Fibroblast of villous mesenchyme (primary cell): Measurements from ENCODE around the gene CENPC. TPM values are rescaled to one million over a fixed set of nuclear protein-coding genes. Genes with fewer than 3 reads are reported as not detected.
A peak's percentile ranks its signal among the peaks of the same experiment; 100 is the strongest.
"Not testable (repeated sequence)": the region's sequence is repeated elsewhere in the genome, so short reads cannot be mapped to it uniquely, and the experiment has no call there.

ENCODE experiments used
- DNase-seq: peaks from one replicate; pipeline ENCODE4 v3.0.0-alpha.2; 2010; ENCODE audit warnings: low read depth
- H3K4me3 ChIP-seq: 2 replicates; pipeline ENCODE4 v1.5.1; 2011; ENCODE audit warnings: low read depth, mild to moderate bottlenecking, low read length
- total RNA-seq: library from RNA; depleted of rRNA; stranded (reverse); fragments of >200 nt; gene quantifications from 2 replicates; pipeline ENCODE4 v1.2.3, GENCODE V29; 2012
- TF ChIP-seq, protein P1 (sequence below): IDR thresholded peaks from 2 replicates; pipeline ENCODE4 v1.5.1; 2012; ENCODE audit warnings: low read depth, mild to moderate bottlenecking, low read length; ENCODE audit not compliant: insufficient read depth

CENPC gene
- total RNA-seq, 1 donor: 18.1 TPM

DNA sequence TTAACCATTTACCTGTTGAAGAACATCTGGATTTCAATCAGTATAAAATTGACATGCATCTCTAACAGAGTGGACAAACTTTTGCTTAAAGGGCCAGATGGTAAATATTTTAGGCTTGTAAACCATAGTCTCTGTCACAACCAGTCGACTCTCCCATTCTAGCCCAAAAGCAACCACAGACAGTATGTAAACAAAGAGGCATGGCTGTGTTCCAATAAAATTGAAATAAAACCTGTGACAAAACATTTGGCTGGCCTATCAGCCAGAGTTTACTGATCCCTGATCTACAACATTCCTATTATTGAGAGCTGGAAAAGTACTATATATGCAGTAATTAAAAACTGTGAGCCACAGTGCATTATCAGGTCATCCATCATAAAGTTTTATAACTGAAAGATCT is 3.2 kb downstream of the CENPC start:
- H3K4me3 ChIP-seq: no peak overlapping the region
- DNase-seq: peak; percentile 43
- TF ChIP-seq, protein P1, sequence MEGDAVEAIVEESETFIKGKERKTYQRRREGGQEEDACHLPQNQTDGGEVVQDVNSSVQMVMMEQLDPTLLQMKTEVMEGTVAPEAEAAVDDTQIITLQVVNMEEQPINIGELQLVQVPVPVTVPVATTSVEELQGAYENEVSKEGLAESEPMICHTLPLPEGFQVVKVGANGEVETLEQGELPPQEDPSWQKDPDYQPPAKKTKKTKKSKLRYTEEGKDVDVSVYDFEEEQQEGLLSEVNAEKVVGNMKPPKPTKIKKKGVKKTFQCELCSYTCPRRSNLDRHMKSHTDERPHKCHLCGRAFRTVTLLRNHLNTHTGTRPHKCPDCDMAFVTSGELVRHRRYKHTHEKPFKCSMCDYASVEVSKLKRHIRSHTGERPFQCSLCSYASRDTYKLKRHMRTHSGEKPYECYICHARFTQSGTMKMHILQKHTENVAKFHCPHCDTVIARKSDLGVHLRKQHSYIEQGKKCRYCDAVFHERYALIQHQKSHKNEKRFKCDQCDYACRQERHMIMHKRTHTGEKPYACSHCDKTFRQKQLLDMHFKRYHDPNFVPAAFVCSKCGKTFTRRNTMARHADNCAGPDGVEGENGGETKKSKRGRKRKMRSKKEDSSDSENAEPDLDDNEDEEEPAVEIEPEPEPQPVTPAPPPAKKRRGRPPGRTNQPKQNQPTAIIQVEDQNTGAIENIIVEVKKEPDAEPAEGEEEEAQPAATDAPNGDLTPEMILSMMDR: no peak

DNA sequence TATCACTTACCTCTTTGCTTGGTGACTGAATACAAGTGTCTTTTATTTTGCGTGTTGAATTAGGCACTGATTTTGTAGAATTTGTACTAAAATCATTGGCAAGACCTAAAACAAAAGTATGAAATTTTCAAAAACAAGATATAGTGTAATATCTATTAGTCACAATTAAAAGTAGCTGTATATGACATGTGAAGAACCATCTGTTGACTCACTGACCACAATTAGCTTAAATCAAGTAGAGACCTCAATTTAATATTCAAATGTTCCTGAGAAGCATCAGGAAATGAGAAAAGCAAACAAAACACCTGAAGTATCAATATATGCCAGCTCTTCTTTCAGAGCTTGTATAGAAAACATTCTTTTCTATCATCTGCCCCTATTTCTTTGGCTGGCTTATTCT is 5.5 kb downstream of the CENPC start:
- TF ChIP-seq, protein P1: no peak
- H3K4me3 ChIP-seq: no peak overlapping the region
- DNase-seq: no peak

DNA sequence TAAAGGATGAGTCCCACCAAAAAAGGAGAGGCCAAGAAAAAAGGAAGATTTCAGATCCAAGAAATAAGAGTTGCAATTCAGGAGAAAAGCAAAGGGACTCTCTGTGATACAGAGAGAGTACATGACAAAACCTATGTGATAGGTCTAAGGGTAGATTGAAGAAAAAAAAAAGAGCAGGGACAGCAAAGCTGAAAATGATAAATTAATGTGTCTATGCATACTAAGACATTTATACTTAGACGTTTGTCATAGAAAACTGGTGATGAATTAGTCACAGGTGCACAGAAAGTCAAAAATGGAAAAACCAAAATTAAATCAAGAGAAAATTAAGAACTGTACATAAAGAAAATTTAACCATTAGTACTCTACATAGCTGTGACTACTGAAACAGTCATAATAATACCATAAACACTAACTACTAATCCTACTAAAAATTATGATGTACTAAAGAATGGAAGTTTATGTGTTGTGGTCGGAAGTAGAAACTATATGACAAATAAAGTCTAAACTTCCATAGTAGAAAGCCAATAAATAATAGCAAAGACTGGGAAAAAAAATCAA is 9.9 kb downstream of the CENPC start:
- H3K4me3 ChIP-seq: no peak overlapping the region
- TF ChIP-seq, protein P1: no peak
- DNase-seq: no peak

DNA sequence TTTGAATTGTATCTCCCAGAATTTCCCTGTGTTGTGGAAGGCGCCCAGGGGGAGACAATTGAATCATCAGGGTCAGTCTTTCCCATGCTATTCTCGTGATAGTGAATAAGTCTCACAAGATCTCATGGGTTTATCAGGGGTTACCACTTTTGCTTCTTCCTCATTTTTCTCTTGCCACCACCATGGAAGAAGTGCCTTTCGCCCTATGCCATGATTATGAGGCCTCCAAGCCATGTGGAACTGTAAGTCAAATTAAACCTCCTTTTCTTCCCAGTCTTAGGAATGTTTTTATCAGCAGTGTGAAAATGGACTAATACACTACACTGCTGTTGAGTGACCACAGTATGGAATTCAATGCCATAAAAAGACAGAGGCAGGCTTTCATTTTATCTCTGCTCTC is 12.2 kb downstream of the CENPC start:
- no peak overlapping the region for H3K4me3 ChIP-seq
- TF ChIP-seq, protein P1: no peak
- DNase-seq: no peak

DNA sequence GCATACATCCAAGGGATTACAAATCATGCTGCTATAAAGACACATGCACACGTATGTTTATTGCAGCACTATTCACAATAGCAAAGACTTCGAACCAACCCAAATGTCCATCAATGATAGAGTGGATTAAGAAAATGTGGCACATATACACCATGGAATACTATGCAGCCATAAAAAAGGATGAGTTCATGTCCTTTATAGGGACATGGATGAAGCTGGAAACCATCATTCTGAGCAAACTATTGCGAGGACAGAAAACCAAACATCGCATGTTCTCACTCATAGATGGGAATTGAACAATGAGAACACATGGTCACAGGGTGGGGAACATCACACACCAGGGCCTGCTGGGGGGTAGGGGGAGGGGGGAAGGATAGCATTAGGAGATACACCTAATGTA is 12.9 kb downstream of the CENPC start:
- DNase-seq, H3K4me3 ChIP-seq: not testable (repeated sequence)

DNA sequence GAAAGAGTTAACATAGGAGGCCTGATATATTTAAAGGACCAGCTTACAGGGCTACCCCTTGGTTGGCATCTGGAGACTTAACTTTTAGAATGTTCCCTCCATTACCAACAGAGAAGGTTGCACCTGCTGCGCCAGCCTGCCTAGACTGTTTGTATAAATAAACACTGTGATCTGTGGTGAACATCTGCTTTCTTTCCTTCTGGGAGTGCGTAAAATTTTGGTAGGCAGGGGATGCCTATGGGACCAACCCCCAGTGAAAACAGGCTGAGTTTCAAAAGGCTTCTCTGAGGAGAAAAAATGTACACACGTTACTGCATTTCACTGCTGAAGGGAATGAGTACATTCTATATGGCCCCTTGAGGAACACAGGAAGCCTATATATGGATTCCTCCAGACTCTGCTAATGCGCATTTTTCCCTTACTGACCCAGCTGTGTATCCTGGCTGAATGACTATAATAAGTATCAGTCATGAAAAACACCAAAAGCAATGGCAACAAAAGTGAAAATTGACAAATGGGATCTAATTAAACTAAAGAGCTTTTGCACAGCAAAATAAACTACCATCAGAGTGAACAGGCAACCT is 13.8 kb downstream of the CENPC start:
- no peak overlapping the region for H3K4me3 ChIP-seq
- no peak for DNase-seq
- TF ChIP-seq, protein P1: no peak

DNA sequence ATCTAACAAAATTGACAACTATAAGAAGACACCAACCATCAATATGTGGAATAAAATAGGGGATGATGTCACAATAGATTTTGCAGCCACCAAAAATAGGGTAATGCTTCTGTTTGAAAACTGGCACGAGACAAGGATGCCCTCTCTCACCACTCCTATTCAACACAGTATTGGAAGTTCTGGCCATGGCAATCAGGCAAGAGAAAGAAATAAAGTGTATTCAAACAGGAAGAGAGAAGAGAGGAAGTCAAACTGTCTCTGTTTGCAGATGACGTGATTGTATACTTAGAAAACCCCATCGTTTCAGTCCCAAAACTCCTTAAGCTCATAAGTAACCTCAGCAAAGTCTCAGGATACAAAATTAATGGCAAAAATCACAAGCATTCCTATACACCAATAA is 21.2 kb downstream of the CENPC start:
- H3K4me3 ChIP-seq, DNase-seq: not testable (repeated sequence)
